Ascending aorta (tissue), 2 donors: ENCODE measurements around the gene SLC25A10. TPM values are rescaled to one million over a fixed set of nuclear protein-coding genes. Genes with fewer than 3 reads are reported as not detected.

Source experiments
- DNase-seq, 2 donors: peaks; one replicate each; pipeline ENCODE4 v3.0.0-alpha.2; 2019; ENCODE audit warnings: low spot score in 2 of 2
- H3K27ac ChIP-seq, 2 donors: fragments of 200-600 bp; sonication (generic); one replicate each; pipeline ENCODE4 v1.5.1; 2016 to 2017; ENCODE audit warnings: mild to moderate bottlenecking in 1 of 2
- H3K27me3 ChIP-seq: fragments of 200-600 bp; sonication (generic); one replicate; pipeline ENCODE4 v1.5.1; 2017
- H3K36me3 ChIP-seq, 2 donors: fragments of 200-600 bp; sonication (generic); one replicate each; pipeline ENCODE4 v1.5.1; 2016
- H3K4me1 ChIP-seq, 2 donors: fragments of 200-600 bp; sonication (generic); one replicate each; pipeline ENCODE4 v1.5.1; 2016 to 2017; ENCODE audit warnings: mild to moderate bottlenecking in 1 of 2
- H3K4me3 ChIP-seq, 2 donors: fragments of 200-600 bp; sonication (generic); one replicate each; pipeline ENCODE4 v1.5.1; 2016 to 2017; ENCODE audit warnings: mild to moderate bottlenecking in 1 of 2
- H3K9me3 ChIP-seq, 2 donors: fragments of 200-600 bp; sonication (generic); one replicate each; pipeline ENCODE4 v1.5.1; 2016
- CTCF ChIP-seq, 3 experiments: fragments of 200-600 bp in 2 of 3; fragments of 450-650 bp in 1 of 3; sonication (generic) in 2 of 3; IDR thresholded peaks; one replicate each; pipeline ENCODE4 v1.5.1; 2016 to 2019; ENCODE audit warnings: antibody characterized with exemption in 3 of 3, mild to moderate bottlenecking in 1 of 3, moderate library complexity in 1 of 3
- intact Hi-C: fragments of 100-400 bp; cut with DNase I; formaldehyde crosslinking; loops from one replicate; pipeline ENCODE4 v1.15.1; 2023
- total RNA-seq: library from RNA; depleted of rRNA; stranded (reverse); fragments of >200 nt; gene quantifications from one replicate; pipeline ENCODE4 v1.1.0, GENCODE V29; 2016

Gene SLC25A10
- total RNA-seq, 1 donor from 2014 or later, result 0.53 TPM

- H3K4me3 ChIP-seq, result no peak overlapping the region
- TF ChIP-seq CTCF (IDR thresholded peaks at IDR 0.05), result no peak
- peaks cover 0 to 8% of the 10 kb centered on the region in 2 donors for H3K4me1 ChIP-seq
- no peaks in the 10 kb centered on the region for H3K9me3 ChIP-seq
- no peaks in the 10 kb centered on the region for H3K27me3 ChIP-seq
- no peak overlapping the region for H3K27ac ChIP-seq
- no peak for DNase-seq
- intact Hi-C loops, result no loop called here
- no peaks in the 10 kb centered on the region for H3K36me3 ChIP-seq
These were observed 11.6 kb downstream of the SLC25A10 start for GRCh38 chr17:81723651-81724209.

GRCh38 chr17:81725439-81725838 is 13.4 kb downstream of the SLC25A10 start:
- Histone ChIP-seq H3K27me3 (no peaks in the 10 kb centered on the region), H3K27ac (no peak overlapping the region), H3K9me3 (no peaks in the 10 kb centered on the region), H3K36me3 (no peaks in the 10 kb centered on the region), H3K4me3 (no peak overlapping the region), H3K4me1 (peaks cover 0 to 8% of the 10 kb centered on the region in 2 donors)
- no peak for DNase-seq
- no peak for TF ChIP-seq CTCF (IDR thresholded peaks at IDR 0.05)
- intact Hi-C loops, result no loop called here

DNA sequence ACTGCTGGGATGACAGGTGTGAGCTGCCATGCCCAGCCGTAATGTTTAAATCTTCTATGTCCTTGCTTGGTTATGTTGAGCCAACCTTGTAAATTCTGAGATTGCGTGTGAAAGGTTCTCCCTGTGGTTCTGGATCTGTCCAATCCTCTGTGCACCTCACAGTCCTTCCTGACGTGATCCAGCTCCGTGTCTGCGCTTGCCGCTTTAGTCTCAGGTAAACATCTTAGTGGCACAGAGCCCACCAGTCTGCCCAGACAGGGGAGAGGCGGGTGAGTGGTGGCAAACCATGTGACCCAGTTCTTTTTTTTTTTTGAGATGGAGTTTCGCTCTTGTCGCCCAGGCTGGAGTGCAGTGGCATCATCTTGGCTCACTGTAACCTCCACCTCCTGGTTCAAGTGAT is 13.9 kb downstream of the SLC25A10 start:
- Histone ChIP-seq H3K4me1 (peaks cover 0 to 8% of the 10 kb centered on the region in 2 donors), H3K4me3 (no peak overlapping the region), H3K9me3 (no peaks in the 10 kb centered on the region), H3K27ac (no peak overlapping the region), H3K27me3 (no peaks in the 10 kb centered on the region), H3K36me3 (no peaks in the 10 kb centered on the region)
- no peak for DNase-seq
- intact Hi-C loops, result no loop called here
- no peak for TF ChIP-seq CTCF (IDR thresholded peaks at IDR 0.05)

GRCh38 chr17:81727324-81728031 is 15.4 kb downstream of the SLC25A10 start:
- Histone ChIP-seq H3K27me3 (no peaks in the 10 kb centered on the region), H3K9me3 (no peaks in the 10 kb centered on the region), H3K27ac (no peak overlapping the region), H3K4me1 (peaks cover 0 to 4% of the 10 kb centered on the region in 2 donors), H3K4me3 (no peak overlapping the region), H3K36me3 (no peaks in the 10 kb centered on the region)
- no peak for DNase-seq
- intact Hi-C loops, result no loop called here
- TF ChIP-seq CTCF (IDR thresholded peaks at IDR 0.05), result no peak

DNA sequence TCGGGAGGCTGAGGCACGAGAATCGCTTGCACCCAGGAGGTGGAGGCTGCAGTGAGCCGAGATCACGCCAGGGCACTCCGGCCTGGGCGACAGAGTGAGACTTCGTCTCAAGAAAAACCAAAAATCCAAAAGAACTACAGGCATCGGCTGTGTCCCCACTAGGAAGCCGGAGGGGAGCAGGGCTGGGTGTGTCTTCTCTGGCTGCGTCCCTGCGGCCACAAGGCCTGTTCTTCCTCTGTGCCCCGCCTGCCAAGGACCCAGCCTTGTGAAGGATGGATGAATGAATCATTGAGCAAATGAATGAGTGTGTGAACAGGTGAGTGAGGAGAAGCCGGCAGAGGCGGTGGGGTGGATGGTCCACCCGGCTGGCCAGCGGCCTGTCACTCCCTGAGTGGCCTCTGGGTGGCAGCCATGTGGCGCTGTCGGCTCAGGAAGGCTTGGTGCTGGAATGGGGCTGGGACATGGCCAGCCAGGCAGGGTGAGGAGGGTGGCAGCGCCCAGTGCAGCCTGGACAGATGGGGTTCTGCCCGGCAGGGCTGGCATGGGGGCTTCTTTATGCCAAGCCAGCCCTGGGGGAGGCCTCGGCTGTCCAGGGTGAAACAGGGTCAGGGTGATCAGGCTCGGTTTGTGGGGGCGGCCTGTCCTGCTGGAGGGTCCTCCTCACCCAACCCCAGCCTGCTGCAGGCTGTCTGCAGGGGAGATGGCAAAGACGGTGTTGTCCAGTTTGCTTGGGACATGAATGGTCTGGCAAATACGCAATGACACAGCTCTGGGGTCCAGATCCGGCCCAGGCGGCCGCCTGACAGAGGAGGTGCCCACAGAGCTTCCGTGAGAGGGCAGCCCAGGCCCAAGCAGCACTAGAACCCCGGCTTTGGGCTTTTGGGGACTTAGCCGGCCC is 21.7 kb downstream of the SLC25A10 start:
- H3K4me1 ChIP-seq, result no peaks in the 10 kb centered on the region
- peak; percentile 83 to 93 (median 91) for TF ChIP-seq CTCF (IDR thresholded peaks at IDR 0.05)
- no peaks in the 10 kb centered on the region for H3K36me3 ChIP-seq
- DNase-seq, result peak in 1 of 2 donors; percentile 83
- H3K4me3 ChIP-seq, result no peak overlapping the region
- no peaks in the 10 kb centered on the region for H3K27me3 ChIP-seq
- intact Hi-C loops, result no loop called here
- no peak overlapping the region for H3K27ac ChIP-seq
- no peaks in the 10 kb centered on the region for H3K9me3 ChIP-seq
